PC-9 (cell line): ENCODE results near the gene MANBA.

Experiments
- CTCF ChIP-seq: fragments of 200-600 bp; sonication (generic); conservative IDR thresholded peaks from 2 replicates; pipeline ENCODE4 v1.6.1; 2017; ENCODE audit warnings: mixed run types, antibody characterized with exemption, mild to moderate bottlenecking, moderate library complexity
- EZH2 ChIP-seq: fragments of 200-600 bp; sonication (generic); IDR thresholded peaks from 2 replicates; pipeline ENCODE4 v1.8.0; 2017; ENCODE audit warnings: antibody characterized with exemption, low read depth

- no peak for TF ChIP-seq CTCF
- TF ChIP-seq EZH2, result no peak
These were observed 164.2 kb downstream of the MANBA start for GRCh38 chr4:102596532-102596931.
